Mammary epithelial cell (primary cell): ENCODE results near the gene COL23A1.

Source experiments
- EZH2 ChIP-seq: IDR thresholded peaks from 2 replicates; pipeline ENCODE4 v1.6.1; 2012; ENCODE audit warnings: low read length, inconsistent platforms, borderline replicate concordance
- TF ChIP-seq, protein P1 (sequence below), 2 donors: IDR thresholded peaks in 1 of 2; conservative IDR thresholded peaks in 1 of 2; 2 replicates each; pipeline ENCODE4 v1.5.1; 2011 to 2012; ENCODE audit warnings: inconsistent platforms in 2 of 2, low read length in 2 of 2, mild to moderate bottlenecking in 2 of 2, control low read depth in 1 of 2, low read depth in 1 of 2; ENCODE audit not compliant: insufficient read depth in 1 of 2; ENCODE audit errors: extremely low read depth in 1 of 2

DNA sequence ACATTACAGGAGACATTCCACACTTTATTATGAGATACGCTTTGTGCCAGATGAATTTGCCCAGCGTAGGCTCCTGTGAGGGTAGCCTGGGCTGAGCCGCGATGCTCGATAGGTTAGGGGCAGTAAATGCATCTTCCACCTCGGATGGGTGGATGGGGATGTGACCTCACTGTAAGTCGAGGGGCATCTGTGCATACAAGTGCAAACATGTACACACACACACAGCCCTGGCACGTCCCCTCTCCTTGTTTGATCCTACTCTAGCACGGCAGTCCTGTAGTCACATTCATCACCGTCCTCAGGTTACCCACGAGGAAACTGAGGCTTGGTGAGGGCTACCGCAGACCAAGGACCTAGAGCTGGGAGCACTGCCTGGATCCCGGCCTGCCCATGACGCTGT lies 166.8 kb downstream of the COL23A1 start:
- no peak for TF ChIP-seq EZH2
- TF ChIP-seq, protein P1, sequence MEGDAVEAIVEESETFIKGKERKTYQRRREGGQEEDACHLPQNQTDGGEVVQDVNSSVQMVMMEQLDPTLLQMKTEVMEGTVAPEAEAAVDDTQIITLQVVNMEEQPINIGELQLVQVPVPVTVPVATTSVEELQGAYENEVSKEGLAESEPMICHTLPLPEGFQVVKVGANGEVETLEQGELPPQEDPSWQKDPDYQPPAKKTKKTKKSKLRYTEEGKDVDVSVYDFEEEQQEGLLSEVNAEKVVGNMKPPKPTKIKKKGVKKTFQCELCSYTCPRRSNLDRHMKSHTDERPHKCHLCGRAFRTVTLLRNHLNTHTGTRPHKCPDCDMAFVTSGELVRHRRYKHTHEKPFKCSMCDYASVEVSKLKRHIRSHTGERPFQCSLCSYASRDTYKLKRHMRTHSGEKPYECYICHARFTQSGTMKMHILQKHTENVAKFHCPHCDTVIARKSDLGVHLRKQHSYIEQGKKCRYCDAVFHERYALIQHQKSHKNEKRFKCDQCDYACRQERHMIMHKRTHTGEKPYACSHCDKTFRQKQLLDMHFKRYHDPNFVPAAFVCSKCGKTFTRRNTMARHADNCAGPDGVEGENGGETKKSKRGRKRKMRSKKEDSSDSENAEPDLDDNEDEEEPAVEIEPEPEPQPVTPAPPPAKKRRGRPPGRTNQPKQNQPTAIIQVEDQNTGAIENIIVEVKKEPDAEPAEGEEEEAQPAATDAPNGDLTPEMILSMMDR (conservative IDR thresholded peaks at IDR 0.05 in 1 of 2, IDR thresholded peaks at IDR 0.05 in 1 of 2; ENCODE audit: extremely low read depth in 1 of 2, insufficient read depth in 1 of 2, low read depth in 1 of 2, low read length in 2 of 2), result no peak
